ENCODE measurements around the gene CNPY2. TPM values are rescaled to one million over a fixed set of nuclear protein-coding genes. Genes with fewer than 3 reads are reported as not detected.
"Not testable (repeated sequence)": the region's sequence is repeated elsewhere in the genome, so short reads cannot be mapped to it uniquely, and the experiment has no call there.

CNPY2 gene
- total and polyA plus RNA-seq, 3 donors from 2014 or later, result 62.4 to 82.5 (median 63.3) TPM

DNA sequence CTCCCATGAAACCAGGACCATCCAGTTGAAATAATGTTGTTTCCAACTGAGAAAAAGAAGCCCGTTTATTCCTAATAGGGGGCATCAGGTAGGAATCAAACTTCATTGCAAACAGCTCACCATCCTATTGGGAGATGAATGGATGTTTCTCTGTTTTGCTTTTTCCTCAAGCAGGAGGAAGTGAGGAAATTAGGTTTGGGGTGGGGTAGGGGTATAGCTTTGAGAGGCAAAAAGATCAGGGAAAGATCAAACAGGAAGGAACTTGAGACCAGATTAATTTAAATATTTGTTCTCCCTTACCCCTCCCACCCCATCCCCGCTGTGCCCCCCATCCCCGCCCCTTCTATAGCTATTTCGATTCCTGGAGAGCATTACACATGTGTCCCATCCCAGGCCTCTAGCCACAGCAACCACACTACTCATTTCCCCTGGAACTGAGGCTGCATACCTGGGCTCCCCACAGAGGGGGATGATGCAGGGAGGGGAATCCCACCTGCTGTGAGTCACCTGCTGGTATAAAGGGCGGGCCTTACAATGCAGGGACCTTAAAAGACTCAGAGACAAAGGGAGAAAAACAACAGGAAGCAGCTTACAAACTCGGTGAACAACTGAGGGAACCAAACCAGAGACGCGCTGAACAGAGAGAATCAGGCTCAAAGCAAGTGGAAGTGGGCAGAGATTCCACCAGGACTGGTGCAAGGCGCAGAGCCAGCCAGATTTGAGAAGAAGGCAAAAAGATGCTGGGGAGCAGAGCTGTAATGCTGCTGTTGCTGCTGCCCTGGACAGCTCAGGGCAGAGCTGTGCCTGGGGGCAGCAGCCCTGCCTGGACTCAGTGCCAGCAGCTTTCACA, 22.7 kb upstream of the CNPY2 start, which contains the start of gene IL23A:
IL23A (plus strand) TSS at position 577 of the 850 bp plus-strand sequence; CDS start at position 738, 161 bp downstream.
- DNase-seq, result no peak
- WGBS, 2 donors, result 51 to 55% methylated on average over 9 of the region's 9 CpGs
- TF ChIP-seq, protein P1, sequence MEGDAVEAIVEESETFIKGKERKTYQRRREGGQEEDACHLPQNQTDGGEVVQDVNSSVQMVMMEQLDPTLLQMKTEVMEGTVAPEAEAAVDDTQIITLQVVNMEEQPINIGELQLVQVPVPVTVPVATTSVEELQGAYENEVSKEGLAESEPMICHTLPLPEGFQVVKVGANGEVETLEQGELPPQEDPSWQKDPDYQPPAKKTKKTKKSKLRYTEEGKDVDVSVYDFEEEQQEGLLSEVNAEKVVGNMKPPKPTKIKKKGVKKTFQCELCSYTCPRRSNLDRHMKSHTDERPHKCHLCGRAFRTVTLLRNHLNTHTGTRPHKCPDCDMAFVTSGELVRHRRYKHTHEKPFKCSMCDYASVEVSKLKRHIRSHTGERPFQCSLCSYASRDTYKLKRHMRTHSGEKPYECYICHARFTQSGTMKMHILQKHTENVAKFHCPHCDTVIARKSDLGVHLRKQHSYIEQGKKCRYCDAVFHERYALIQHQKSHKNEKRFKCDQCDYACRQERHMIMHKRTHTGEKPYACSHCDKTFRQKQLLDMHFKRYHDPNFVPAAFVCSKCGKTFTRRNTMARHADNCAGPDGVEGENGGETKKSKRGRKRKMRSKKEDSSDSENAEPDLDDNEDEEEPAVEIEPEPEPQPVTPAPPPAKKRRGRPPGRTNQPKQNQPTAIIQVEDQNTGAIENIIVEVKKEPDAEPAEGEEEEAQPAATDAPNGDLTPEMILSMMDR (IDR thresholded peaks at IDR 0.05), result no peak
- no peak for TF ChIP-seq POLR2A (IDR thresholded peaks at IDR 0.05)
- no peaks in the 10 kb centered on the region for H3K36me3 ChIP-seq (ENCODE audit: low read depth, missing control alignments)
- no peaks in the 10 kb centered on the region for H3K9me3 ChIP-seq
- H3K4me3 ChIP-seq, result no peak within 1 kb of the TSS
- no peaks in the 10 kb centered on the region for H3K27me3 ChIP-seq
- H3K27ac ChIP-seq, result no peak within 1 kb of the TSS
- intact Hi-C loops (cut with DNase I; ENCODE audit: low total_unique reads), result no loop called here
- H3K4me1 ChIP-seq, result no peaks in the 10 kb centered on the region

- no peaks in the 10 kb centered on the region for H3K4me1 ChIP-seq
- H3K4me3 ChIP-seq, result no peak overlapping the region
- H3K27me3 ChIP-seq, result no peaks in the 10 kb centered on the region
- no peaks in the 10 kb centered on the region for H3K36me3 ChIP-seq (ENCODE audit: low read depth, missing control alignments)
- no peaks in the 10 kb centered on the region for H3K9me3 ChIP-seq
- TF ChIP-seq, protein P1 (IDR thresholded peaks at IDR 0.05), result no peak
- TF ChIP-seq POLR2A (IDR thresholded peaks at IDR 0.05), result no peak
- DNase-seq, result no peak
- intact Hi-C loops (cut with DNase I; ENCODE audit: low total_unique reads), result no loop called here
- 85 to 86% methylated on average over 8 of the region's 8 CpGs for WGBS, 2 donors
- H3K27ac ChIP-seq, result no peak overlapping the region
Observed at GRCh38 chr12:56337753-56338251, 22.0 kb upstream of the CNPY2 start.

- no peaks in the 10 kb centered on the region for H3K36me3 ChIP-seq (ENCODE audit: low read depth, missing control alignments)
- WGBS, 2 donors, result 85 to 86% methylated on average over 9 of the region's 9 CpGs
- no peaks in the 10 kb centered on the region for H3K9me3 ChIP-seq
- no peak overlapping the region for H3K27ac ChIP-seq
- H3K4me3 ChIP-seq, result no peak overlapping the region
- no peaks in the 10 kb centered on the region for H3K4me1 ChIP-seq
- no peaks in the 10 kb centered on the region for H3K27me3 ChIP-seq
- intact Hi-C loops (cut with DNase I; ENCODE audit: low total_unique reads), result no loop called here
- no peak for DNase-seq
- TF ChIP-seq, protein P1 (IDR thresholded peaks at IDR 0.05), result no peak
- TF ChIP-seq POLR2A (IDR thresholded peaks at IDR 0.05), result no peak
Observed at GRCh38 chr12:56336361-56337167, 20.8 kb upstream of the CNPY2 start.

GRCh38 chr12:56335527-56335926, 19.7 kb upstream of the CNPY2 start:
- H3K4me1 ChIP-seq; H3K9me3 ChIP-seq; H3K36me3 ChIP-seq (ENCODE audit: low read depth, missing control alignments); intact Hi-C loops (cut with DNase I; ENCODE audit: low total_unique reads); H3K4me3 ChIP-seq; H3K27me3 ChIP-seq; DNase-seq; H3K27ac ChIP-seq: not testable (repeated sequence)
- 66 to 85% methylated on average over 8 of the region's 8 CpGs for WGBS, 2 donors

DNA sequence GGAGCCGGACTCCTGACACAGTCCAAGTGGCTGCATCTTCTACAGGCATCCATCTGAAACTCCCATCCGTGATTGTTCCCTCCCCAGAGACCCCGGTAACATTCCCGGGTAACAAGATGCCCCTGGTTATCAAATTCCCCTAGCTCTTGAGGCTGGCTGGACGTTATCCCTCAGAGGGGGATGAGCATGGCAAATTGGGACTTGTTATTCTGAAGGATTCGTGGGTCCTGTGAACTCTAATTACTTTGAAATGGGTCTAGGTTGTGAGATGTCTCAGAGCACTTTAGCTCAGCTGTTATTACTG, 18.7 kb upstream of the CNPY2 start:
- TF ChIP-seq, protein P1 (IDR thresholded peaks at IDR 0.05), result no peak
- TF ChIP-seq POLR2A (IDR thresholded peaks at IDR 0.05), result no peak
- Histone ChIP-seq H3K27ac (peak overlapping the region; percentile 90 to 93), H3K27me3 (no peaks in the 10 kb centered on the region), H3K4me3 (peak overlapping the region; percentile 65 to 82), H3K4me1 (no peaks in the 10 kb centered on the region), H3K9me3 (no peaks in the 10 kb centered on the region), H3K36me3 (ENCODE audit: low read depth, missing control alignments) (no peaks in the 10 kb centered on the region)
- 6 to 7% methylated on average over 6 of the region's 6 CpGs for whole genome bisulfite sequencing, 2 donors
- intact Hi-C loops (cut with DNase I; ENCODE audit: low total_unique reads), result no loop called here
- no peak for DNase-seq
